Spleen (tissue), 7 donors: Measurements from ENCODE around the gene CINP.
"Not testable (repeated sequence)": the region's sequence is repeated elsewhere in the genome, so short reads cannot be mapped to it uniquely, and the experiment has no call there.

ENCODE experiments used
- CTCF ChIP-seq, 11 experiments: fragments of 200-600 bp in 7 of 11; fragments of 450-650 bp in 4 of 11; sonication (generic) in 4 of 11; IDR thresholded peaks in 8 of 11; conservative IDR thresholded peaks in 3 of 11; 1 replicate in 7 of 11; 2 replicates in 4 of 11; pipeline versions ENCODE4 v1.4.0 to v1.8.0; 2016 to 2021; ENCODE audit warnings: antibody characterized with exemption in 11 of 11, inconsistent platforms in 4 of 11, mild to moderate bottlenecking in 1 of 11
- POLR2AphosphoS5 ChIP-seq, 3 donors: sonication (generic); formaldehyde crosslinking; IDR thresholded peaks; one replicate each; pipeline ENCODE4 v1.5.1; 2017; ENCODE audit warnings: antibody characterized with exemption in 3 of 3
- donor health status: DM: no; HTN: no; CAD: no; lungs with moderate emphysema.
- donor health status: DM: no; HTN: no; CAD: no.
- donor health status: DM: no; HTN: no; CAD: no.

GRCh38 chr14:102298303-102299070 lies 64.2 kb downstream of the CINP start:
- not testable (repeated sequence) for TF ChIP-seq CTCF (IDR thresholded peaks at IDR 0.05 in 8 of 11, conservative IDR thresholded peaks at IDR 0.05 in 3 of 11); POLR2AphosphoS5 (IDR thresholded peaks at IDR 0.05)
